H9 (cell line): ENCODE measurements around the gene JMJD1C. TPM values are rescaled to one million over a fixed set of nuclear protein-coding genes. Genes with fewer than 3 reads are reported as not detected.
"Not testable (repeated sequence)": the region's sequence is repeated elsewhere in the genome, so short reads cannot be mapped to it uniquely, and the experiment has no call there.

Source experiments
- DNase-seq: peaks from one replicate; pipeline ENCODE4 v3.0.0-alpha.2; 2017
- H2AFZ ChIP-seq: one replicate; pipeline ENCODE4 v1.6.1; 2013; ENCODE audit warnings: mild to moderate bottlenecking, low read length, control low read depth, moderate library complexity
- H2AK5ac ChIP-seq: 2 replicates; pipeline ENCODE4 v1.6.1; 2013; ENCODE audit warnings: low read length, control low read depth, mixed read lengths; ENCODE audit not compliant: insufficient read length
- H2BK120ac ChIP-seq: one replicate; pipeline ENCODE4 v1.6.1; 2013; ENCODE audit warnings: low read depth, mild to moderate bottlenecking, low read length, control low read depth, inconsistent platforms; ENCODE audit not compliant: poor library complexity, severe bottlenecking
- H2BK12ac ChIP-seq: 2 replicates; pipeline ENCODE4 v1.6.1; 2013; ENCODE audit warnings: low read length, control low read depth, mixed read lengths, low read depth; ENCODE audit not compliant: insufficient read length
- H2BK15ac ChIP-seq: 2 replicates; pipeline ENCODE4 v1.6.1; 2013; ENCODE audit warnings: low read depth, low read length, control low read depth
- H2BK20ac ChIP-seq: one replicate; pipeline ENCODE4 v1.6.1; 2013; ENCODE audit warnings: low read depth, mild to moderate bottlenecking, low read length, control low read depth, inconsistent platforms; ENCODE audit not compliant: poor library complexity, severe bottlenecking
- H2BK5ac ChIP-seq: 2 replicates; pipeline ENCODE4 v1.6.1; 2013; ENCODE audit warnings: low read length, control low read depth, mixed read lengths; ENCODE audit not compliant: insufficient read length
- H3K14ac ChIP-seq: 2 replicates; pipeline ENCODE4 v1.6.1; 2013; ENCODE audit warnings: low read length, control low read depth; ENCODE audit not compliant: insufficient read depth
- H3K18ac ChIP-seq: 2 replicates; pipeline ENCODE4 v1.6.1; 2013; ENCODE audit warnings: low read depth, mild to moderate bottlenecking, mixed read lengths, low read length, control low read depth; ENCODE audit not compliant: insufficient read length
- H3K23ac ChIP-seq: 2 replicates; pipeline ENCODE4 v1.6.1; 2013; ENCODE audit warnings: low read length, control low read depth, mixed read lengths, low read depth; ENCODE audit not compliant: insufficient read length
- H3K23me2 ChIP-seq: 2 replicates; pipeline ENCODE4 v1.6.1; 2013; ENCODE audit warnings: low read depth, mild to moderate bottlenecking, mixed read lengths, low read length, control low read depth; ENCODE audit not compliant: insufficient read length, poor library complexity, severe bottlenecking
- H3K27ac ChIP-seq: 2 replicates; pipeline ENCODE4 v1.5.1; 2013; ENCODE audit warnings: low read length, control low read depth, mixed read lengths, low read depth; ENCODE audit not compliant: insufficient read length
- H3K27me3 ChIP-seq: 2 replicates; pipeline ENCODE4 v1.6.1; 2013; ENCODE audit warnings: low read length, control low read depth, inconsistent platforms; ENCODE audit not compliant: insufficient read depth
- H3K4ac ChIP-seq: 2 replicates; pipeline ENCODE4 v1.6.1; 2013; ENCODE audit warnings: low read depth, mild to moderate bottlenecking, control low read depth, inconsistent platforms, low read length, moderate library complexity
- H3K4me1 ChIP-seq: 2 replicates; pipeline ENCODE4 v1.6.1; 2013; ENCODE audit warnings: low read length, control low read depth, inconsistent platforms; ENCODE audit not compliant: insufficient read depth
- H3K4me2 ChIP-seq: 2 replicates; pipeline ENCODE4 v1.6.1; 2013; ENCODE audit warnings: low read length, control low read depth, mixed read lengths; ENCODE audit not compliant: insufficient read length, insufficient read depth
- H3K56ac ChIP-seq: 2 replicates; pipeline ENCODE4 v1.6.1; 2013; ENCODE audit warnings: low read depth, mild to moderate bottlenecking, mixed read lengths, low read length, control low read depth; ENCODE audit not compliant: insufficient read length
- H3K79me1 ChIP-seq: 2 replicates; pipeline ENCODE4 v1.6.1; 2013; ENCODE audit warnings: low read depth, mild to moderate bottlenecking, moderate library complexity, low read length, control low read depth, inconsistent platforms; ENCODE audit not compliant: insufficient read depth, poor library complexity, severe bottlenecking
- H3K79me2 ChIP-seq: 2 replicates; pipeline ENCODE4 v1.6.1; 2013; ENCODE audit warnings: low read length, control low read depth, inconsistent platforms; ENCODE audit not compliant: insufficient read depth
- H3K9ac ChIP-seq: 2 replicates; pipeline ENCODE4 v1.6.1; 2013; ENCODE audit warnings: low read length, control low read depth, mixed read lengths; ENCODE audit not compliant: insufficient read length; ENCODE audit errors: extremely low read depth
- H3K9me3 ChIP-seq: one replicate; pipeline ENCODE4 v1.6.1; 2013; ENCODE audit warnings: low read depth, low read length, inconsistent platforms; ENCODE audit not compliant: control insufficient read depth
- H3T11ph ChIP-seq: one replicate; pipeline ENCODE4 v1.6.1; 2013; ENCODE audit warnings: mild to moderate bottlenecking, low read length, control low read depth, inconsistent platforms
- H4K20me1 ChIP-seq: one replicate; pipeline ENCODE4 v1.6.1; 2013; ENCODE audit not compliant: control insufficient read depth, insufficient read length, insufficient read depth
- H4K5ac ChIP-seq: 2 replicates; pipeline ENCODE4 v1.6.1; 2013; ENCODE audit warnings: low read depth, mild to moderate bottlenecking, mixed read lengths, low read length, control low read depth; ENCODE audit not compliant: insufficient read length
- H4K8ac ChIP-seq: replicated peaks from 2 replicates; pipeline ENCODE4 v1.6.1; 2013; ENCODE audit warnings: low read length, control low read depth, mixed read lengths, low read depth; ENCODE audit not compliant: insufficient read length
- H4K91ac ChIP-seq: 2 replicates; pipeline ENCODE4 v1.6.1; 2013; ENCODE audit warnings: low read depth, mild to moderate bottlenecking, moderate library complexity, mixed read lengths, low read length, control low read depth; ENCODE audit not compliant: insufficient read length
- H3K27ac Mint-ChIP-seq, 3 experiments: 2 replicates in 2 of 3; 3 replicates in 1 of 3; pipeline ENCODE4 v1.8.0; 2020 to 2021; ENCODE audit warnings: mixed read lengths in 3 of 3, mild to moderate bottlenecking in 1 of 3, moderate library complexity in 1 of 3
- H3K27me3 Mint-ChIP-seq: 2 replicates; pipeline ENCODE4 v1.8.0; 2021; ENCODE audit warnings: low read depth, mild to moderate bottlenecking, moderate library complexity, mixed read lengths
- H3K36me3 Mint-ChIP-seq, 3 experiments: 2 replicates in 2 of 3; 3 replicates in 1 of 3; pipeline ENCODE4 v1.8.0; 2020 to 2021; ENCODE audit warnings: low read depth in 3 of 3, mixed read lengths in 3 of 3; ENCODE audit not compliant: insufficient read depth in 1 of 3
- H3K4me1 Mint-ChIP-seq, 2 experiments: 2 replicates each; pipeline ENCODE4 v1.8.0; 2020; ENCODE audit warnings: mixed read lengths in 2 of 2
- H3K4me3 Mint-ChIP-seq, 2 experiments: 2 replicates in 1 of 2; 3 replicates in 1 of 2; pipeline ENCODE4 v1.8.0; 2020 to 2021; ENCODE audit warnings: mild to moderate bottlenecking in 2 of 2, mixed read lengths in 2 of 2, moderate library complexity in 1 of 2
- H3K9me3 Mint-ChIP-seq, 2 experiments: 2 replicates in 1 of 2; 3 replicates in 1 of 2; pipeline ENCODE4 v1.8.0; 2020; ENCODE audit warnings: mild to moderate bottlenecking in 2 of 2, mixed read lengths in 2 of 2, moderate library complexity in 1 of 2
- WGBS: extraction: QIAGEN DNeasy Blood & Tissue Kit; methylation state at CpG from one replicate; pipeline ENCODE4 v1.1.7; 2013; ENCODE audit warnings: missing lambda C conversion rate, low lambda C conversion rate, mixed read lengths; ENCODE audit not compliant: insufficient read length; ENCODE audit errors: extremely low coverage; 5-methylcytosine and 5-hydroxymethylcytosine counted together
- total RNA-seq: library from RNA; stranded (reverse); gene quantifications from 2 replicates; pipeline ENCODE4 v1.2.1, GENCODE V29; 2021
- TF ChIP-seq, protein P1 (sequence below): fragments of 200-600 bp; sonication (generic); conservative IDR thresholded peaks from 3 replicates; pipeline ENCODE4 v1.8.0; 2021; ENCODE audit warnings: antibody characterized with exemption, mild to moderate bottlenecking

Gene JMJD1C
- total RNA-seq, 1 experiment from 2014 or later = 200 TPM

DNA sequence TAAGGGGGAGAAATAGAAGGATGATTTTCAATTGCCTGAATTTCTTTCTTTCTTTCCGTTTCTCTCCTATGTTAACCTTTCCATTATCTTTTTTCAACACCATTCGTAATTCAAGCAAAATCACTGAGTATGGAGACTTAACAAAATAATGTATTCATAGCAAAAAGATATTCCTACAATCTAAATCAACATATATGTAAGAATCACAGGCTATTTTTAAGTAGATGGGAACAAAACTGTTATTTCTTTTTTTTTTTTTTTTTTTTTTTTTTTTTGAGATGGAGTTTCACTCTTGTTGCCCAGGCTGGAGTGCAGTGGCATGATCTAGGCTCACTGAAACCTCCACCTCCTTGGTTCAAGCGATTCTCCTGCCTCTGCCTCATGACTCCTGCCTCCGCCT is 27.2 kb upstream of the JMJD1C start:
- H4K8ac ChIP-seq = no peak overlapping the region
- H4K5ac ChIP-seq = no peak overlapping the region
- Mint-ChIP-seq H3K4me1 (peaks cover 11 to 17% of the 10 kb centered on the region in 2 experiments), H3K27ac (0 out of 7 replicates have a peak overlapping the region, but pooled peaks of 1 of the 3 experiments have one; percentile 56), H3K9me3 (peaks cover 8 to 9% of the 10 kb centered on the region in 2 experiments), H3K4me3 (no peak overlapping the region), H3K36me3 (peaks cover 6 to 33% (median 24%) of the 10 kb centered on the region in 3 experiments; a peak in 6 of 7 replicates), H3K27me3 (no peaks in the 10 kb centered on the region)
- no peak overlapping the region for H3K4me2 ChIP-seq
- TF ChIP-seq, protein P1, sequence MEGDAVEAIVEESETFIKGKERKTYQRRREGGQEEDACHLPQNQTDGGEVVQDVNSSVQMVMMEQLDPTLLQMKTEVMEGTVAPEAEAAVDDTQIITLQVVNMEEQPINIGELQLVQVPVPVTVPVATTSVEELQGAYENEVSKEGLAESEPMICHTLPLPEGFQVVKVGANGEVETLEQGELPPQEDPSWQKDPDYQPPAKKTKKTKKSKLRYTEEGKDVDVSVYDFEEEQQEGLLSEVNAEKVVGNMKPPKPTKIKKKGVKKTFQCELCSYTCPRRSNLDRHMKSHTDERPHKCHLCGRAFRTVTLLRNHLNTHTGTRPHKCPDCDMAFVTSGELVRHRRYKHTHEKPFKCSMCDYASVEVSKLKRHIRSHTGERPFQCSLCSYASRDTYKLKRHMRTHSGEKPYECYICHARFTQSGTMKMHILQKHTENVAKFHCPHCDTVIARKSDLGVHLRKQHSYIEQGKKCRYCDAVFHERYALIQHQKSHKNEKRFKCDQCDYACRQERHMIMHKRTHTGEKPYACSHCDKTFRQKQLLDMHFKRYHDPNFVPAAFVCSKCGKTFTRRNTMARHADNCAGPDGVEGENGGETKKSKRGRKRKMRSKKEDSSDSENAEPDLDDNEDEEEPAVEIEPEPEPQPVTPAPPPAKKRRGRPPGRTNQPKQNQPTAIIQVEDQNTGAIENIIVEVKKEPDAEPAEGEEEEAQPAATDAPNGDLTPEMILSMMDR = no peak
- DNase-seq = no peak
- H3K18ac ChIP-seq = no peak overlapping the region
- no peak overlapping the region for H2BK20ac ChIP-seq
- no peaks in the 10 kb centered on the region for H3K4me1 ChIP-seq
- no peak overlapping the region for H2AK5ac ChIP-seq
- no peak overlapping the region for H3K14ac ChIP-seq
- no peak overlapping the region for H2AFZ ChIP-seq
- H2BK15ac ChIP-seq = no peak overlapping the region
- no peak overlapping the region for H2BK5ac ChIP-seq
- no peaks in the 10 kb centered on the region for H3K23me2 ChIP-seq
- no peaks in the 10 kb centered on the region for H3K9me3 ChIP-seq
- H3K56ac ChIP-seq = no peak overlapping the region
- H3K79me1 ChIP-seq = peaks cover 6% of the 10 kb centered on the region
- H4K91ac ChIP-seq = no peak overlapping the region
- H3T11ph ChIP-seq = no peak overlapping the region
- H3K4ac ChIP-seq = no peak overlapping the region
- H3K27ac ChIP-seq = no peak overlapping the region
- 100% methylated on average over 1 of the region's 4 CpGs for WGBS
- no peak overlapping the region for H2BK12ac ChIP-seq
- no peak overlapping the region for H3K9ac ChIP-seq
- no peaks in the 10 kb centered on the region for H4K20me1 ChIP-seq
- H2BK120ac ChIP-seq = no peak overlapping the region
- H3K27me3 ChIP-seq = no peaks in the 10 kb centered on the region
- no peaks in the 10 kb centered on the region; the same call in 1 of the 2 replicates for H3K79me2 ChIP-seq
- H3K23ac ChIP-seq = no peak overlapping the region

DNA sequence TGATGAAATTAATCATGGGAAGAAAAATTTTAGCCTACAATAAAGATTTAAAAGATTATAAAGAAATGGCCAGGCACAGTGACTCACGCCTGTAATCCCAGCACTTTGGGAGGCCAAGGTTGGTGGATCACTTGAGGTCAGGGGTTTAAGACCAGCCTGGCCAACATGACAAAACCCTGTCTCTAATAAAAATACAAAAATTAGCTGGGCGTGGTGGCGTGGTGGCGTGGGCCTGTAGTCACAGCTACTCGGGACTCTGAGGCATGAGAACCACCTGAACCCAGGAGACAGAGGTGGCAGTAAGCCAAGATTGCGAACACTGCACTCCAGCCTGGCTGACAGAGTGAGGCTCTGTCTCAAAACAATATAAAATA is 26.5 kb upstream of the JMJD1C start:
- WGBS = no CpG with 5 or more reads among the region's 6 CpGs
- H3K4me1 ChIP-seq, H2BK15ac ChIP-seq, H3K27ac ChIP-seq, H2BK5ac ChIP-seq, DNase-seq, H3K4me3 Mint-ChIP-seq, H3K14ac ChIP-seq, H3K9ac ChIP-seq, H3K27me3 ChIP-seq, H3K9me3 ChIP-seq, H3K56ac ChIP-seq, H2BK20ac ChIP-seq, H4K5ac ChIP-seq, H3K27me3 Mint-ChIP-seq, H3K23ac ChIP-seq, H3K79me2 ChIP-seq, H2BK12ac ChIP-seq, H2BK120ac ChIP-seq, H3K18ac ChIP-seq, H3K9me3 Mint-ChIP-seq, H3K79me1 ChIP-seq, H3T11ph ChIP-seq, H3K4ac ChIP-seq, H4K91ac ChIP-seq, H3K23me2 ChIP-seq, H4K20me1 ChIP-seq, H3K4me2 ChIP-seq, H2AK5ac ChIP-seq, H2AFZ ChIP-seq, H4K8ac ChIP-seq: not testable (repeated sequence)
- Mint-ChIP-seq H3K36me3 (peaks cover 6 to 33% (median 24%) of the 10 kb centered on the region in 3 experiments; a peak in 6 of 7 replicates), H3K27ac (peak overlapping the region in 2 of 3 experiments; percentile 74 to 90; a peak in 3 of 7 replicates), H3K4me1 (peaks cover 11 to 17% of the 10 kb centered on the region in 2 experiments)
